Effector memory CD4-positive, alpha-beta T cell (primary cell): ENCODE data around the gene OR4E1.

ENCODE experiments used
- DNase-seq, 3 donors: peaks; one replicate each; pipeline ENCODE4 v3.0.0-alpha.2; 2020
- H3K27ac ChIP-seq: 2 replicates; pipeline ENCODE4 v1.7.0; 2013; ENCODE audit warnings: mild to moderate bottlenecking, low read length, moderate library complexity; ENCODE audit not compliant: insufficient read depth, poor library complexity, severe bottlenecking
- H3K27me3 ChIP-seq: replicated peaks from 2 replicates; pipeline ENCODE4 v1.7.0; 2013; ENCODE audit warnings: mild to moderate bottlenecking, low read length; ENCODE audit not compliant: insufficient read depth, control insufficient read depth, poor library complexity, severe bottlenecking
- H3K36me3 ChIP-seq: 2 replicates; pipeline ENCODE4 v1.7.0; 2013; ENCODE audit warnings: mild to moderate bottlenecking, low read length, moderate library complexity; ENCODE audit not compliant: control insufficient read depth, insufficient read depth
- H3K4me1 ChIP-seq: 2 replicates; pipeline ENCODE4 v1.7.0; 2013; ENCODE audit warnings: low read length, mild to moderate bottlenecking; ENCODE audit not compliant: control insufficient read depth, insufficient read depth, poor library complexity, severe bottlenecking
- H3K4me3 ChIP-seq: 2 replicates; pipeline ENCODE4 v1.7.0; 2013; ENCODE audit warnings: low read length, low read depth, mild to moderate bottlenecking; ENCODE audit not compliant: insufficient read depth, poor library complexity, severe bottlenecking
- H3K9me3 ChIP-seq: 2 replicates; pipeline ENCODE4 v1.7.0; 2013; ENCODE audit warnings: mild to moderate bottlenecking, low read length, moderate library complexity; ENCODE audit not compliant: control insufficient read depth
- total RNA-seq, 3 donors: gene quantifications; one replicate each; lab custom pipeline; 2026; lab: John Stamatoyannopoulos, UW

Gene OR4E1, protein sequence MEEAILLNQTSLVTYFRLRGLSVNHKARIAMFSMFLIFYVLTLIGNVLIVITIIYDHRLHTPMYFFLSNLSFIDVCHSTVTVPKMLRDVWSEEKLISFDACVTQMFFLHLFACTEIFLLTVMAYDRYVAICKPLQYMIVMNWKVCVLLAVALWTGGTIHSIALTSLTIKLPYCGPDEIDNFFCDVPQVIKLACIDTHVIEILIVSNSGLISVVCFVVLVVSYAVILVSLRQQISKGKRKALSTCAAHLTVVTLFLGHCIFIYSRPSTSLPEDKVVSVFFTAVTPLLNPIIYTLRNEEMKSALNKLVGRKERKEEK
- total RNA-seq, result 0.09 to 0.39 (median 0.17) reads per million in 3 donors

GRCh38 chr14:21673718-21674117, at the start of gene OR4E1:
OR4E1 (minus strand) TSS chr14:21673818; CDS start chr14:21670935, 2,883 bp downstream.
- peaks cover 8% of the 10 kb centered on the region for H3K9me3 ChIP-seq
- H3K27me3 ChIP-seq, result peaks cover 11% of the 10 kb centered on the region
- H3K27ac ChIP-seq, result no peak within 1 kb of the TSS
- no peaks in the 10 kb centered on the region for H3K4me1 ChIP-seq
- H3K4me3 ChIP-seq, result no peak within 1 kb of the TSS
- H3K36me3 ChIP-seq, result no peaks in the 10 kb centered on the region
- DNase-seq, result no peak

DNA sequence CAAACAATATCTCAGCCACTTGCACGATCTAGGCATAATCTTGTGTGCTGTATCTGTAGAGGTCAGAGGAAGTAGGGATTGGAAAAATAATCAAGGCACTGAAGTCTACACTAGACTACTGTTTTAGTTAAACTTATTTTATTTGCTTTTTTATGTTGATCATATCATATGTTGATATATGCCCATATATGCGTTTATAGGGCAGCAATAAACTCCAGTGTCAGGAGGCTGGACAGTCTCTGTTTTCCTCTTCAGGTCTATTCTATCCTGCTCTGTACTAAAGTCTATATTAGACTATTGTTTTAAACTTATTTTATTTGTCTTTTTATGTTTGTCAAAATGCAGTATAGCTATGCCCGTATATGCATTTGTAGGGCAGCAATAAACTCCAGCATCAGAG, 47.9 kb upstream of the OR4E1 start:
- H3K4me1 ChIP-seq, result no peaks in the 10 kb centered on the region
- no peak overlapping the region for H3K4me3 ChIP-seq
- H3K27ac ChIP-seq, result no peak overlapping the region
- no peaks in the 10 kb centered on the region for H3K27me3 ChIP-seq
- DNase-seq, result no peak
- no peaks in the 10 kb centered on the region for H3K36me3 ChIP-seq
- no peaks in the 10 kb centered on the region for H3K9me3 ChIP-seq

DNA sequence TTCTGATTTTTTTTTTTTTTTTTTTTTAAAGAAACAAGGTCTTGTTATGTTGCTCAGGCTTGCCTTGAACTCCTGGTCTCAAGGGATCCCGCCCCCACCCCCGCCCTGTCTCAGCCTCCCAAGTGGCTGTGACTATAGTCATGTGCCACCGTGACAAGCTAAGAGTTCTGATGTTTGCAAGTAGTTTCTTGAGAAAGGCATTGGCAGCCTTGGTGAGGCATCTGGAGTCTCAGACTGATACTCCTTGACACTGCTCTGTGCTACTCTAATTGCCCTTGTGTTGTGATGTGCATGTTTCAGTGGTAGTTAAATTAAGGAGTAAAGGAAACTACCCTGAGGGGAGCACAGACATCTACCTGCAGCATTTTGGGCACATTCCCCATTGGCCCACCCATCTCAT, 46.2 kb upstream of the OR4E1 start:
- no peak for DNase-seq
- Histone ChIP-seq H3K4me1 (no peaks in the 10 kb centered on the region), H3K27me3 (no peaks in the 10 kb centered on the region), H3K27ac (no peak overlapping the region), H3K36me3 (no peaks in the 10 kb centered on the region), H3K4me3 (no peak overlapping the region), H3K9me3 (no peaks in the 10 kb centered on the region)

- H3K36me3 ChIP-seq, result no peaks in the 10 kb centered on the region
- no peak for DNase-seq
- H3K4me1 ChIP-seq, result no peaks in the 10 kb centered on the region
- no peaks in the 10 kb centered on the region for H3K27me3 ChIP-seq
- H3K27ac ChIP-seq, result no peak overlapping the region
- no peak overlapping the region for H3K4me3 ChIP-seq
- H3K9me3 ChIP-seq, result no peaks in the 10 kb centered on the region
These were observed 40.8 kb upstream of the OR4E1 start for GRCh38 chr14:21714318-21714929.

GRCh38 chr14:21712036-21712435, 38.4 kb upstream of the OR4E1 start:
- Histone ChIP-seq H3K36me3 (no peaks in the 10 kb centered on the region), H3K4me1 (no peaks in the 10 kb centered on the region), H3K4me3 (no peak overlapping the region), H3K9me3 (no peaks in the 10 kb centered on the region), H3K27ac (peak overlapping the region; percentile 30), H3K27me3 (no peaks in the 10 kb centered on the region)
- no peak for DNase-seq

DNA sequence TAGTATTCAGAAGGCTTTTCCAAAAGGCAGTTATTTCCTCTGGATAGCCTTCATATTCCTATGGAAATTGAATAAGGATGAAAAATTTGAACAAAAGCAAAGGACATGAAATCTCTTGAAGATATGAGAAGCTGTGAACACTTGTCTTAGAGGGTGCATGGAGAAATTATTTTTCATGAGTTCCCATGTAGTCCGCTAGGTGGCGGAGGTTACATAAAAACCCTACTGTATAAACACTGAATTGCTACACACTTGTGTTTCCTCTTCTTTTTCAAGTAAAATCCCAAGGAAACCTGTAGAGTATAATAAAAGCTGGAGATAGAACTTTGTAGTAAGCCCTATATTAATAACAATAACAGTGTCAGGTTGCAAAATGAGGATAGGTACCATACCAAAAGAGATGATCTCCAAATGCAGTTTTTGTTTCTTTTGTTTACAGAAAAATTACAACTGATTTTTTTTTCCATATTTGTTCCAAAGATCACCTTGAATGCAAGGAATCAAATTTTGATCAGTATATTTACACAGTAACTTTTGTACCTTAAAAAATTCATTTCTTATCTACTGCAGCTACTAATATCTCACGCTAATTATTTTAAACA, 37.8 kb upstream of the OR4E1 start:
- no peak overlapping the region for H3K4me3 ChIP-seq
- no peaks in the 10 kb centered on the region for H3K27me3 ChIP-seq
- H3K4me1 ChIP-seq, result no peaks in the 10 kb centered on the region
- H3K27ac ChIP-seq, result no peak overlapping the region
- no peaks in the 10 kb centered on the region for H3K36me3 ChIP-seq
- H3K9me3 ChIP-seq, result no peaks in the 10 kb centered on the region
- DNase-seq, result no peak

DNA sequence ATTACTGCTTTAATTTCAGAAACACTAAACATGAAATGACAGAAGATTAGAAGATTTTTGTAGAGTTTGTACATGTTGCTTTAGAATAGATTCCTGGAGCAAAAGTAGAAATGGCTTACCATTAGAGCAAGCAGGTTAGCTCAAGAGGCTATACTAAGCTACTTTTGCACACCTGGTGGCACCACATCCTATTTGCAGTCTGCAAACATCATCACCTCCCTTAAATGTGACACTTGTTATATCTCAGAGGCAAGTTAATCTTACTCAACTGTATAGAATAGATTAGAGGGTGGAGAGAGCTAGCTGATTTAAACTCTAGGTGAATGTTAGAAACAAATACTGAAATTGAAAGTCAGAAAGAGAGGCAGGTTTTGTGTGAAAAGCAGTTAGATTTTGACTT, 30.7 kb upstream of the OR4E1 start:
- Histone ChIP-seq H3K36me3 (no peaks in the 10 kb centered on the region), H3K9me3 (no peaks in the 10 kb centered on the region), H3K4me3 (no peak overlapping the region), H3K27me3 (no peaks in the 10 kb centered on the region), H3K4me1 (no peaks in the 10 kb centered on the region), H3K27ac (no peak overlapping the region)
- DNase-seq, result no peak

DNA sequence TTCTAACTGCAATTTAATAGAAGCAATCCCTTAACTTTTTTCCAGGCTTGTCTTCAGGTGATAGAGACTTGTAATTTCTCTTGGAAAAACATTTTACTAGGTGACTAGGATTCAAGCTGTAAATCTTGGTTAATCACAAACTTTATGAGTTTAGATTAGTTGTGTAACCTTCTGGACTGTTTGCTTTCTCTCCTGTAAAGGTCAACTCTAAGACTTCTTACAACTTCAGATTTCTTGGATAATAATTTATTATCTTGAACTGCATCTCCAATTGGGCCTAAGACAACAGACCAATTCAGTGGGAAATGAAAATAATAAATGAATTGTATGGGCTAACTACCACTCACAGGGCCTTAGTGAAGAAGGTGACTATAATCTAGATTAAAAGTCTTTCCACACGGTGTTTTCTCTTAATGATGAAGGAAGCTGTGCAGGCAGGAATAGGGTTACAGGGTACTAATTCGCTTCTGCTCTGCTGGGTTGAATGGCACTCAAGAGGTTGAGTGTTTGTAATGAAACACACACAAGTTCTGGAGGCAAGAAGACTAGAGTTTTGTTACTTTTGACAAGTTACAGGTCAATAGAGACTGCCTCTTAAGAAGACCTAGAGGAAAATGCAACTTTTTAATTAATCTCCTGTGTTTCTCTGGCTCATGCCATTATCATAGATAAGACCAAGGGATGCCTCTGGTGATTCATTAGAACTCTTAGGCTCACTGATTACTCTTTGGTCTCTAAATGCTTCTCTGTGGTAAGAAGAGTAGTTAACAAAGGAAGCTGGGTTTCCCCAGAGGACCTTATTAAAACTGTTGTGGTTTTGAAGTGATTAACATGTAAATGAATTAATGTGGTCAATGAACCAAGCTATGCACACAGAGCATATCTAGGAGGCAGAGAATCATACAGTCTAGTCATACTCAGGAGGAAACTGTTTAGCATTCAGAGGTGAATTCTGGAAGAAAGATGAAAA, 30.0 kb upstream of the OR4E1 start:
- Histone ChIP-seq H3K9me3 (no peaks in the 10 kb centered on the region), H3K27ac (no peak overlapping the region), H3K4me3 (no peak overlapping the region), H3K4me1 (no peaks in the 10 kb centered on the region), H3K27me3 (no peaks in the 10 kb centered on the region), H3K36me3 (no peaks in the 10 kb centered on the region)
- no peak for DNase-seq

GRCh38 chr14:21702316-21702715, 28.7 kb upstream of the OR4E1 start:
- no peaks in the 10 kb centered on the region for H3K36me3 ChIP-seq
- no peaks in the 10 kb centered on the region for H3K9me3 ChIP-seq
- DNase-seq, result no peak
- no peak overlapping the region for H3K4me3 ChIP-seq
- H3K27me3 ChIP-seq, result no peaks in the 10 kb centered on the region
- no peak overlapping the region for H3K27ac ChIP-seq
- no peaks in the 10 kb centered on the region for H3K4me1 ChIP-seq
